Neural cell (in vitro differentiated cells): Measurements from ENCODE around the gene ZZZ3. TPM values are rescaled to one million over a fixed set of nuclear protein-coding genes. Genes with fewer than 3 reads are reported as not detected.
"Not testable (repeated sequence)": the region's sequence is repeated elsewhere in the genome, so short reads cannot be mapped to it uniquely, and the experiment has no call there.

ENCODE experiments used
- H2AFZ ChIP-seq: fragments of 200-600, 300-800 bp; sonication (generic), shearing (Covaris generic); 2 replicates; pipeline ENCODE4 v1.6.0; 2014; ENCODE audit warnings: low read depth, mild to moderate bottlenecking, antibody characterized with exemption, low read length, moderate library complexity
- H3F3A ChIP-seq: fragments of 200-600 bp; shearing (Covaris generic); 2 replicates; pipeline ENCODE4 v1.6.1; 2016; ENCODE audit warnings: mild to moderate bottlenecking, moderate library complexity, mixed read lengths, antibody characterized with exemption, low read length; ENCODE audit not compliant: insufficient read depth, poor library complexity, severe bottlenecking
- H3K27ac ChIP-seq: fragments of 200-600, 300-800 bp; sonication (generic), shearing (Covaris generic); 2 replicates; pipeline ENCODE4 v1.5.1; 2014; ENCODE audit warnings: mild to moderate bottlenecking, low read length, moderate library complexity
- H3K27me3 ChIP-seq: fragments of 300-800, 200-600 bp; sonication (generic), shearing (Covaris generic); 2 replicates; pipeline ENCODE4 v1.6.0; 2014; ENCODE audit warnings: mild to moderate bottlenecking, low read depth, low read length, moderate library complexity; ENCODE audit not compliant: insufficient read depth
- H3K36me3 ChIP-seq: fragments of 300-800, 200-600 bp; sonication (generic), shearing (Covaris generic); 2 replicates; pipeline ENCODE4 v1.5.1; 2014; ENCODE audit warnings: mild to moderate bottlenecking, antibody characterized with exemption, low read length, moderate library complexity; ENCODE audit not compliant: insufficient read depth
- H3K4me2 ChIP-seq: fragments of 300-800, 200-600 bp; sonication (generic), shearing (Covaris generic); 2 replicates; pipeline ENCODE4 v1.6.0; 2014; ENCODE audit warnings: mild to moderate bottlenecking, low read length
- H3K4me3 ChIP-seq: fragments of 300-800, 200-600 bp; sonication (generic), shearing (Covaris generic); 2 replicates; pipeline ENCODE4 v1.5.1; 2014; ENCODE audit warnings: mild to moderate bottlenecking, low read length, moderate library complexity
- H3K79me2 ChIP-seq: fragments of 200-600 bp; shearing (Covaris generic); replicated peaks from 2 replicates; pipeline ENCODE4 v1.6.0; 2014; ENCODE audit warnings: mild to moderate bottlenecking, low read length, moderate library complexity; ENCODE audit not compliant: insufficient read depth
- H3K9ac ChIP-seq: fragments of 300-800, 200-600 bp; sonication (generic), shearing (Covaris generic); 2 replicates; pipeline ENCODE4 v1.6.1; 2016; ENCODE audit warnings: mild to moderate bottlenecking, low read length, mixed read lengths
- H3K9me2 ChIP-seq: fragments of 200-600 bp; shearing (Covaris generic); 2 replicates; pipeline ENCODE4 v1.6.1; 2016; ENCODE audit warnings: mild to moderate bottlenecking, low read length, mixed read lengths; ENCODE audit not compliant: insufficient read depth
- H3K9me3 ChIP-seq: fragments of 200-600, 300-800 bp; sonication (generic), shearing (Covaris generic); 2 replicates; pipeline ENCODE4 v1.6.1; 2016; ENCODE audit warnings: mild to moderate bottlenecking, mixed run types, low read length, moderate library complexity, mixed read lengths
- H4K20me1 ChIP-seq: fragments of 200-600 bp; shearing (Covaris generic); 2 replicates; pipeline ENCODE4 v1.6.1; 2016; ENCODE audit warnings: mild to moderate bottlenecking, mixed run types; ENCODE audit not compliant: insufficient read depth
- CTCF ChIP-seq: fragments of 450-650 bp; IDR thresholded peaks from 2 replicates; pipeline ENCODE4 v1.5.1; 2014; ENCODE audit warnings: antibody characterized with exemption, mild to moderate bottlenecking, moderate library complexity; ENCODE audit not compliant: poor library complexity, severe bottlenecking
- EP300 ChIP-seq: fragments of 450-650 bp; conservative IDR thresholded peaks from 2 replicates; pipeline ENCODE4 v1.6.1; 2014; ENCODE audit warnings: antibody characterized with exemption, mild to moderate bottlenecking, moderate library complexity; ENCODE audit not compliant: poor library complexity, severe bottlenecking
- EZH2 ChIP-seq: fragments of 200-600, 300-800 bp; shearing (Covaris generic), sonication (generic); IDR thresholded peaks from 2 replicates; pipeline ENCODE4 v1.6.1; 2014; ENCODE audit warnings: antibody characterized with exemption, low read length, borderline replicate concordance, mild to moderate bottlenecking; ENCODE audit not compliant: insufficient read depth, poor library complexity, severe bottlenecking
- MXI1 ChIP-seq: fragments of 450-650 bp; conservative IDR thresholded peaks from 2 replicates; pipeline ENCODE4 v1.6.1; 2014; ENCODE audit warnings: antibody characterized with exemption, mild to moderate bottlenecking; ENCODE audit not compliant: poor library complexity, severe bottlenecking
- POLR2AphosphoS5 ChIP-seq: IDR thresholded peaks from 2 replicates; pipeline ENCODE4 v1.6.1; 2012
- RAD21 ChIP-seq: fragments of 450-650 bp; conservative IDR thresholded peaks from 2 replicates; pipeline ENCODE4 v1.6.1; 2014; ENCODE audit warnings: antibody characterized with exemption, mild to moderate bottlenecking, moderate library complexity
- REST ChIP-seq: IDR thresholded peaks from 2 replicates; pipeline ENCODE4 v1.6.1; 2012; ENCODE audit warnings: borderline replicate concordance
- SMC3 ChIP-seq: fragments of 450-650 bp; conservative IDR thresholded peaks from 2 replicates; pipeline ENCODE4 v1.6.1; 2014; ENCODE audit warnings: antibody characterized with exemption, mild to moderate bottlenecking, moderate library complexity; ENCODE audit not compliant: poor library complexity
- TAF1 ChIP-seq: IDR thresholded peaks from 2 replicates; pipeline ENCODE4 v1.6.1; 2012; ENCODE audit warnings: low read depth
- polyA plus RNA-seq: library from polyadenylated mRNA; depleted of rRNA; stranded (reverse); fragments of >200 nt; gene quantifications from 2 replicates; pipeline ENCODE4 v1.2.3, GENCODE V29; 2014

The ZZZ3 gene
- polyA plus RNA-seq, 1 donor from 2014 or later, result 48.5 TPM

GRCh38 chr1:77680173-77680572 lies 2.3 kb downstream of the ZZZ3 start:
- Histone ChIP-seq H3K9me2 (no peaks in the 10 kb centered on the region), H4K20me1 (no peaks in the 10 kb centered on the region), H3K9me3 (no peaks in the 10 kb centered on the region), H3K9ac (no peak overlapping the region), H3K36me3 (no peaks in the 10 kb centered on the region), H3K27ac (no peak overlapping the region), H3K79me2 (peaks cover 66% of the 10 kb centered on the region), H2AFZ (no peak overlapping the region), H3K4me3 (peak overlapping the region; percentile 19), H3K27me3 (no peaks in the 10 kb centered on the region), H3K4me2 (no peak overlapping the region), H3F3A (no peaks in the 10 kb centered on the region)
- no peak for TF ChIP-seq EP300
- no peak for TF ChIP-seq TAF1

GRCh38 chr1:77678660-77679610 lies 3.5 kb downstream of the ZZZ3 start:
- Histone ChIP-seq H3F3A (no peaks in the 10 kb centered on the region), H3K4me3 (no peak overlapping the region), H3K4me2 (no peak overlapping the region), H2AFZ (no peak overlapping the region), H3K9ac (no peak overlapping the region), H3K9me2 (no peaks in the 10 kb centered on the region), H3K79me2 (peaks cover 66% of the 10 kb centered on the region), H3K27me3 (no peaks in the 10 kb centered on the region), H3K36me3 (no peaks in the 10 kb centered on the region), H3K27ac (no peak overlapping the region), H3K9me3 (no peaks in the 10 kb centered on the region), H4K20me1 (no peaks in the 10 kb centered on the region)
- no peak for TF ChIP-seq EP300
- no peak for TF ChIP-seq EZH2
- TF ChIP-seq TAF1, result no peak
- TF ChIP-seq RAD21, result no peak
- no peak for TF ChIP-seq POLR2AphosphoS5
- no peak for TF ChIP-seq SMC3
- TF ChIP-seq REST, result no peak
- TF ChIP-seq CTCF, result no peak
- TF ChIP-seq MXI1, result no peak

GRCh38 chr1:77674807-77675206 lies 7.7 kb downstream of the ZZZ3 start:
- not testable (repeated sequence) for H2AFZ ChIP-seq, H3K9me3 ChIP-seq, H3K4me3 ChIP-seq, H3K36me3 ChIP-seq, H3K9me2 ChIP-seq, H4K20me1 ChIP-seq, H3K9ac ChIP-seq, H3F3A ChIP-seq, H3K4me2 ChIP-seq, H3K27me3 ChIP-seq, H3K27ac ChIP-seq
- H3K79me2 ChIP-seq, result peaks cover 62% of the 10 kb centered on the region
